ENCODE measurements around the gene C16orf82.

Gene C16orf82

GRCh38 chr16:27052007-27052406 lies 14.7 kb upstream of the C16orf82 start:
- in situ Hi-C loops (cut with HindIII; ENCODE audit: low sequenced_read_pairs): no loop called here
- no peak overlapping the region for H3K4me3 ChIP-seq (ENCODE audit: low read depth, low read length)
- no peak for TF ChIP-seq CTCF (IDR thresholded peaks at IDR 0.05; ENCODE audit: low read depth, low read length, missing control alignments)

GRCh38 chr16:27053996-27054395 lies 12.7 kb upstream of the C16orf82 start:
- no peak for DNase-seq (ENCODE audit: low read depth)
- in situ Hi-C loops (cut with HindIII; ENCODE audit: low sequenced_read_pairs): no loop called here
- TF ChIP-seq CTCF (IDR thresholded peaks at IDR 0.05; ENCODE audit: low read depth, low read length, missing control alignments): no peak
- no peak overlapping the region for H3K4me3 ChIP-seq (ENCODE audit: low read depth, low read length)

More at GRCh38 chr16:27052007-27052406, 14.7 kb upstream of the C16orf82 start:
- no peak for DNase-seq (ENCODE audit: low read depth)

DNA sequence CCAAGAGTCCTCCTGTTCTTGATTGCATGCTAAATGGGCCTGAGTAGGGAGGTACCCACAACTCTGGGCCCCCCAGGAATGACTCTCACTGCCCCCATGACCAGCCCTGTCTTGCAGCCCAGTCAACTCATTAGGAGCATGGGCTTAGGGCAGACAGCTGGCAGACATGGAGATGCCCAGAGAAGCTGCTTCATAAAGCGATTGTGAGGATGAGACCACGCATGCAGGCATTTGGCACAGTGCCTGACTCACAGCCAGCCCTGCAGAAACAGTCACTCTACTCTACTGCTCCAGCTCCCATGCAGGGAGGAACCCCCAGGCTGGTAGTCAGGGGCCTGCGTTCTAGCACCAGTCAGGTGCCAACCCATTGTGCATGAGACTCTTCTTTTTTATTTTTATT lies 8.4 kb upstream of the C16orf82 start:
- TF ChIP-seq CTCF (IDR thresholded peaks at IDR 0.05; ENCODE audit: low read depth, low read length, missing control alignments): no peak
- no peak for DNase-seq (ENCODE audit: low read depth)
- in situ Hi-C loops (cut with HindIII; ENCODE audit: low sequenced_read_pairs): no loop called here
- no peak overlapping the region for H3K4me3 ChIP-seq (ENCODE audit: low read depth, low read length)

DNA sequence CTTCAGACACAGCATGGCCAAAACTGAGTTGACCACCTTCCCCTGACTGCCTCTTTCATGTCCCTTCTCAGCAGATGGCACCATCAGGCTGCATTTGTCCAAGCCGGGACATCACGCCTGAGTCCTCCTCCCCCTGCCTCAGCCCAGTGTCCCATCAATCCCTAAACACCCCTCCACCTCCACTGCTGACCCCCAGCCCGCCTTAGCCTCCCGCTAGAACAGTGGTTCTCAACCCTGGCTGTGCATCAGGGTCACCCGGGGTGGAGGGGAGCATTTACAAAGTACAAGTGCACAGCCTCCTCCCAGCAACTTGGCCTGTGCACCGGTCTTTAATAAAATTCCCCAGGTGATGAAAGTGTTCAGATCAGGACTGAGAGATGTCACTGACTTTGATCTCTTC lies 4.0 kb downstream of the C16orf82 start:
- no peak for DNase-seq (ENCODE audit: low read depth)
- TF ChIP-seq CTCF (IDR thresholded peaks at IDR 0.05; ENCODE audit: low read depth, low read length, missing control alignments): no peak
- in situ Hi-C loops (cut with HindIII; ENCODE audit: low sequenced_read_pairs): no loop called here
- no peak overlapping the region for H3K4me3 ChIP-seq (ENCODE audit: low read depth, low read length)

DNA sequence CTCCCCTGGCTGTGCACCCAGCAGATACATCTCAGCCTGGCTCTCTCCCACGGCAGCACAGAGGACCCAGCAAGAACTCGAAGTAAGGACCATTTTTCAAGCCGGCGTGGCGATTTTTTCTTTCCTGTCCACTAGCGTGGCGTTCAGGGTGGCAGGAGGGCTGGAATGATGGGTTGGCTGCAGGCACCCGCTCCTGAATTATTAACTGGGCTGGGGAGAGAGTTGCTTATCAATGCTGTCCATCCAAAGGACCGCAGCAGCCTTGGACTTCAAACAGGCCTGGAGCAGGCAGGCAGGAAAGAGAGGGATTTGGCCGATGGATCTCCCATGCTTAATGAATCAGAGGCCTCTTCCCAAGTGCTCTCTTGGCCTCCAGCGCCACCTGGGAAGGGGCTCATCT lies 7.0 kb downstream of the C16orf82 start:
- no peak overlapping the region for H3K4me3 ChIP-seq (ENCODE audit: low read depth, low read length)
- DNase-seq (ENCODE audit: low read depth): no peak
- no peak for TF ChIP-seq CTCF (IDR thresholded peaks at IDR 0.05; ENCODE audit: low read depth, low read length, missing control alignments)
- in situ Hi-C loops (cut with HindIII; ENCODE audit: low sequenced_read_pairs): no loop called here

DNA sequence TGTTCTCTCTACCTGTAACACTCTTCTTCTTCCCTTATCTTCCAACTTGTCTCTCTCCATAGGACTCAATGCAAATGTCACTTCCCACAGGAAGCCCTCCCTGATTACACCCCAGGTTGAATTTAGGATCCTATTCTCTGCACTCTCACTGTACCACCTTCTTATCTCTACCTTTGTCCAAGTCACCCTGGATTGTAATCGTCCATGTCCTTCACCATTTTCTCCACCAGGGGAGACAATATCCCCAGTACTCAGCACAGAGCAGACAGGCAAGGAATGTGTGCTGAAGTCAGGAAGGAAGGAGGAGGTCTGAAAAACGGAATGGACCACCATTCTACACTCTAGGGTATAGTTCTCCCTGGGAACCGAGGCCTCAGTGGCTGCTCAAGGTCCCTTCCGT lies 14.2 kb downstream of the C16orf82 start:
- TF ChIP-seq CTCF (IDR thresholded peaks at IDR 0.05; ENCODE audit: low read depth, low read length, missing control alignments): peak; percentile 51
- no peak for DNase-seq (ENCODE audit: low read depth)
- in situ Hi-C loops (cut with HindIII; ENCODE audit: low sequenced_read_pairs): no loop called here
- no peak overlapping the region for H3K4me3 ChIP-seq (ENCODE audit: low read depth, low read length)

- in situ Hi-C loops (cut with HindIII; ENCODE audit: low sequenced_read_pairs): no loop called here
- DNase-seq (ENCODE audit: low read depth): no peak
- no peak for TF ChIP-seq CTCF (IDR thresholded peaks at IDR 0.05; ENCODE audit: low read depth, low read length, missing control alignments)
- no peak overlapping the region for H3K4me3 ChIP-seq (ENCODE audit: low read depth, low read length)
These were observed 17.1 kb downstream of the C16orf82 start for GRCh38 chr16:27083861-27084261.

Measured in astrocyte of the cerebellum (primary cell).